Neutrophil (primary cell): ENCODE data around the gene COA4.

ENCODE experiments used
- H3K27ac ChIP-seq: fragments of 200-600 bp; sonication (generic); 2 replicates; pipeline ENCODE4 v1.5.1; 2016; ENCODE audit warnings: mild to moderate bottlenecking, moderate library complexity
- H3K27me3 ChIP-seq: fragments of 200-600 bp; sonication (generic); 2 replicates; pipeline ENCODE4 v1.6.0; 2016; ENCODE audit warnings: mild to moderate bottlenecking
- H3K36me3 ChIP-seq: fragments of 200-600 bp; sonication (generic); 2 replicates; pipeline ENCODE4 v1.5.1; 2017
- H3K4me1 ChIP-seq, 2 experiments: fragments of 200-600 bp in 1 of 2; sonication (generic) in 1 of 2; 1 replicate in 1 of 2; 2 replicates in 1 of 2; pipeline versions ENCODE4 v1.5.1 to v1.6.1; 2013 to 2016; ENCODE audit warnings: low read depth in 1 of 2, low read length in 1 of 2, mild to moderate bottlenecking in 1 of 2, moderate library complexity in 1 of 2; ENCODE audit not compliant: control insufficient read depth in 1 of 2, insufficient read depth in 1 of 2
- H3K4me3 ChIP-seq, 2 experiments: fragments of 200-600 bp in 1 of 2; sonication (generic) in 1 of 2; 1 replicate in 1 of 2; 2 replicates in 1 of 2; pipeline ENCODE4 v1.5.1; 2013 to 2016; ENCODE audit warnings: low read depth in 1 of 2, low read length in 1 of 2, mild to moderate bottlenecking in 1 of 2, moderate library complexity in 1 of 2
- H3K9me3 ChIP-seq: fragments of 200-600 bp; sonication (generic); 2 replicates; pipeline ENCODE4 v1.5.1; 2016
- CTCF ChIP-seq: fragments of 200-600 bp; sonication (generic); IDR thresholded peaks from 2 replicates; pipeline ENCODE4 v1.5.1; 2016; ENCODE audit warnings: antibody characterized with exemption

Gene COA4

GRCh38 chr11:73875380-73875779 is 1.3 kb downstream of the COA4 start:
- Histone ChIP-seq H3K9me3 (no peaks in the 10 kb centered on the region), H3K27ac (no peak overlapping the region), H3K4me3 (no peak overlapping the region), H3K27me3 (no peaks in the 10 kb centered on the region), H3K36me3 (peaks cover 18% of the 10 kb centered on the region), H3K4me1 (peaks cover 9 to 13% of the 10 kb centered on the region in 2 experiments)
- TF ChIP-seq CTCF: no peak

DNA sequence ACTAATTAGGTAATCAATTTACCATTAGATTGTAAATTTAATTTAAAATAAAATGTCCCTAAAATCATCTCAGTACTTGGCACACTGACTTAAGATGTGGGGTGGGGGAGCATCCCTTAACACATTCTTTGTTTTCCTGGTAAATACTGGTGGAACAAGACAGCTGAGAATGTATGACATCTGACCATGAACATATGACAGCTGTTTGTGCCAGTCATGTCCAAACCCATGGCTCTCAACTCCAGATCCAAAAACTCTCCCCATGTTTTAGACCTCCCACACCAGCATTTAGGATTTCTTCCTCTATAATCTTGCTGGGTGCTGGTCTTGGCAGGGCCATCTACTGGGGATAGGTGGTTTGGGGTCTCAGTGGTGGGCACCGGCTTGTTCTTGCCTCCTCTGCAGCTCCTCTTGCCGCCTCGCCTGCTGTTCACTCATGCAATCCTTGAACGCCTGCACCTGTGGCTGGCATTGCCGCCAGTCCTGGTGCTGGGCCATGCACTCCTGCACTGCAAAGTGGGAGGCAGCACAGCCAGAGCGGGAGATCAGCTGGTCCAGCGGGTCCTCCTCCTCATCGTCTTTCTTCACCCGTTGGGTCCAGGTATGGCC is 3.8 kb downstream of the COA4 start:
- H3K27me3 ChIP-seq: no peaks in the 10 kb centered on the region
- no peak overlapping the region for H3K4me3 ChIP-seq
- TF ChIP-seq CTCF: no peak
- H3K9me3 ChIP-seq: no peaks in the 10 kb centered on the region
- H3K36me3 ChIP-seq: peaks cover 30% of the 10 kb centered on the region
- H3K27ac ChIP-seq: no peak overlapping the region
- peaks cover 9 to 13% of the 10 kb centered on the region in 2 experiments for H3K4me1 ChIP-seq

- no peak for TF ChIP-seq CTCF
- Histone ChIP-seq H3K9me3 (no peaks in the 10 kb centered on the region), H3K36me3 (peaks cover 33% of the 10 kb centered on the region)
Observed at GRCh38 chr11:73870261-73870660, 6.4 kb downstream of the COA4 start.

DNA sequence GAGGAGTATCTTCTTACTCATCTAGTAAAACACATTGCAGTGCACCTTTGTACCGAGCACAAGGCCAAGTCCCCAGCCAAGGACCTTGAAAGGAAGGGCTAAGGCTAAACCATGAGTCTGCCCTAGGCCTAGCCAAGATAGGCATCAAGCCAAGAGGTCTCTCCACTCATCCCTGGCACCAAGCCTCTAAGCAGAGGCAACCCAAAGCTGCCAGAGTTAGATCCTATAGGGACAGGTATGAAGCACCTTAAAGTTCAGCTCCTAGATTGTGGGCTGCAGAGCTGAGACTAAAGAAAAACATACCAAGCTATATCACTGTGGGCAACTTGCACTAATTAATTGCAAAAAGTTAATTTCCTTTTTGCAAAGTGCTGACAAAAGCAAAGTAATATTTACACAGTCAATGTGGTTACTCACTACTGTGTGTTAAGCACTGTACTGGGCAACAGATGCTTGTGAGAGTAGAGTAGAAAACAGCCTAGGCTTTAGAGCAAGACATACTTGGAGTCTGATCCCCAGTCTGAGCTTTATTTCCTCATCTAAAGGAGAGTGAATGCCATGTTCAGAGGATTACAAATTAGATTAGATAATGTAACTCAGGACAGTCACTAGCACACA is 7.2 kb downstream of the COA4 start:
- no peak overlapping the region for H3K4me3 ChIP-seq
- no peaks in the 10 kb centered on the region for H3K9me3 ChIP-seq
- H3K36me3 ChIP-seq: peaks cover 41% of the 10 kb centered on the region
- H3K4me1 ChIP-seq: no peaks in the 10 kb centered on the region
- TF ChIP-seq CTCF: no peak
- no peaks in the 10 kb centered on the region for H3K27me3 ChIP-seq
- no peak overlapping the region for H3K27ac ChIP-seq

More at GRCh38 chr11:73870261-73870660, 6.4 kb downstream of the COA4 start:
- Histone ChIP-seq H3K27me3 (no peaks in the 10 kb centered on the region), H3K4me1 (no peaks in the 10 kb centered on the region), H3K4me3 (no peak overlapping the region), H3K27ac (no peak overlapping the region)

GRCh38 chr11:73866586-73866996 is 10.1 kb downstream of the COA4 start:
- Histone ChIP-seq H3K27ac (no peak overlapping the region), H3K4me1 (no peaks in the 10 kb centered on the region), H3K27me3 (no peaks in the 10 kb centered on the region), H3K36me3 (peaks cover 43% of the 10 kb centered on the region), H3K9me3 (no peaks in the 10 kb centered on the region), H3K4me3 (no peak overlapping the region)
- no peak for TF ChIP-seq CTCF
